ENCODE measurements around the gene DSCAML1.

DNA sequence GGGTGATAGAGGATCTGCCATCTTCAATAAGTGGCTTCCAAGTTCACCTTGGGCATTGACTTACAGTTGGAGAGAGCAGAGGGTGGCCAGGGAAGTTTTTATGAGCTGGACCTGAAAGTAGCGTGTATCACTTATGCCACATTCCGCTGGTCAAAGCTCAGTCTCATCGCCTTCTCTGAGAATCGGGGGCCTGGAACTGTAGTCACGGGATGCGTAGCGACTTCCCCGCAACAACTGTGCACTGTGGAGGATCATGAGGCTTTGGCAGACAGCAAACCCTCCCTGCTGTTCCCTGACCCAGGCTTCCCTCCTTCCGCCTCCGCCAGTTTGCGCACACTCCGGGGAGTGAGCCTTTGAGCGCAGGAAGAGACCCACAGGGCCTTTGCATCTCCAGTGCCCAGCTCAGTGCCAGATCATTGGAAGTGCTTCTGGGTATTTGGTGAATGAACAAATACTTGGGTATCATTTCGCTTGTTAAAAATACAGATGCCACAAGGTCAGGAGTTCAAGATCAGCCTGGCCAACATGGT, 373.9 kb downstream of the DSCAML1 start:
- TF ChIP-seq, protein P1, sequence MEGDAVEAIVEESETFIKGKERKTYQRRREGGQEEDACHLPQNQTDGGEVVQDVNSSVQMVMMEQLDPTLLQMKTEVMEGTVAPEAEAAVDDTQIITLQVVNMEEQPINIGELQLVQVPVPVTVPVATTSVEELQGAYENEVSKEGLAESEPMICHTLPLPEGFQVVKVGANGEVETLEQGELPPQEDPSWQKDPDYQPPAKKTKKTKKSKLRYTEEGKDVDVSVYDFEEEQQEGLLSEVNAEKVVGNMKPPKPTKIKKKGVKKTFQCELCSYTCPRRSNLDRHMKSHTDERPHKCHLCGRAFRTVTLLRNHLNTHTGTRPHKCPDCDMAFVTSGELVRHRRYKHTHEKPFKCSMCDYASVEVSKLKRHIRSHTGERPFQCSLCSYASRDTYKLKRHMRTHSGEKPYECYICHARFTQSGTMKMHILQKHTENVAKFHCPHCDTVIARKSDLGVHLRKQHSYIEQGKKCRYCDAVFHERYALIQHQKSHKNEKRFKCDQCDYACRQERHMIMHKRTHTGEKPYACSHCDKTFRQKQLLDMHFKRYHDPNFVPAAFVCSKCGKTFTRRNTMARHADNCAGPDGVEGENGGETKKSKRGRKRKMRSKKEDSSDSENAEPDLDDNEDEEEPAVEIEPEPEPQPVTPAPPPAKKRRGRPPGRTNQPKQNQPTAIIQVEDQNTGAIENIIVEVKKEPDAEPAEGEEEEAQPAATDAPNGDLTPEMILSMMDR (IDR thresholded peaks at IDR 0.05 in 2 of 3, conservative IDR thresholded peaks at IDR 0.05 in 1 of 3; ENCODE audit: borderline replicate concordance in 1 of 3, insufficient read depth in 1 of 3, low read depth in 2 of 3, low read length in 2 of 3), result no peak
- TF ChIP-seq SP1 (IDR thresholded peaks at IDR 0.05; ENCODE audit: low read depth), result no peak
- TF ChIP-seq TCF7L2 (IDR thresholded peaks at IDR 0.05; ENCODE audit: borderline replicate concordance, extremely low read depth, insufficient read depth, insufficient read length), result no peak

Measured in HCT116 (cell line).